Colonic mucosa (tissue), 4 donors: ENCODE results near the gene STAP1. TPM values are rescaled to one million over a fixed set of nuclear protein-coding genes. Genes with fewer than 3 reads are reported as not detected.

ENCODE experiments used
- DNase-seq: peaks from one replicate; pipeline ENCODE4 v3.0.0-alpha.2; 2020
- H3K27ac ChIP-seq: fragments of 200-600 bp; one replicate; pipeline ENCODE4 v1.8.0; 2021
- H3K27me3 ChIP-seq: fragments of 200-600 bp; one replicate; pipeline ENCODE4 v1.8.0; 2021
- H3K36me3 ChIP-seq: fragments of 200-600 bp; one replicate; pipeline ENCODE4 v1.8.0; 2021
- H3K4me1 ChIP-seq: fragments of 200-600 bp; one replicate; pipeline ENCODE4 v1.8.0; 2021; ENCODE audit warnings: mild to moderate bottlenecking
- H3K4me3 ChIP-seq: fragments of 200-600 bp; one replicate; pipeline ENCODE4 v1.8.0; 2021
- H3K9ac ChIP-seq, 2 donors: one replicate each; pipeline ENCODE4 v1.7.0; 2013; ENCODE audit warnings: control low read depth in 2 of 2, low read depth in 2 of 2, low read length in 2 of 2
- H3K9me3 ChIP-seq: fragments of 200-600 bp; one replicate; pipeline ENCODE4 v1.8.0; 2021
- CTCF ChIP-seq: fragments of 200-600 bp; IDR thresholded peaks from one replicate; pipeline ENCODE4 v1.8.0; 2022; ENCODE audit warnings: antibody characterized with exemption, mild to moderate bottlenecking
- intact Hi-C: fragments of 100-400 bp; cut with DNase I; formaldehyde crosslinking; loops from one replicate; pipeline ENCODE4 v1.14.1; 2022
- total RNA-seq, 2 donors: library from RNA; stranded (reverse); fragmentation: NEBNext Ultra II Directional in 1 of 2; extraction: Animal tissue kit (Norgen Biotek cat#: 25700) in 1 of 2; gene quantifications; one replicate each; pipeline ENCODE4 v1.2.1, GENCODE V29; 2021
- donor health status: healthy.
- donor health status: DM: no; HTN: no; CAD: no.
- donor health status: DM: no; HTN: no; CAD: no.

The STAP1 gene
- total RNA-seq, 2 donors from 2014 or later: 0.37 to 0.52 TPM

- no peak overlapping the region for H3K9ac ChIP-seq
- no peak for DNase-seq
- intact Hi-C loops: no loop called here
- H3K4me1 ChIP-seq: no peaks in the 10 kb centered on the region
- H3K4me3 ChIP-seq: no peak overlapping the region
- no peaks in the 10 kb centered on the region for H3K9me3 ChIP-seq
- no peaks in the 10 kb centered on the region for H3K27me3 ChIP-seq
- no peak overlapping the region for H3K27ac ChIP-seq
- TF ChIP-seq CTCF: no peak
- H3K36me3 ChIP-seq: no peaks in the 10 kb centered on the region
Observed at GRCh38 chr4:67556436-67556835, 2.1 kb upstream of the STAP1 start.

DNA sequence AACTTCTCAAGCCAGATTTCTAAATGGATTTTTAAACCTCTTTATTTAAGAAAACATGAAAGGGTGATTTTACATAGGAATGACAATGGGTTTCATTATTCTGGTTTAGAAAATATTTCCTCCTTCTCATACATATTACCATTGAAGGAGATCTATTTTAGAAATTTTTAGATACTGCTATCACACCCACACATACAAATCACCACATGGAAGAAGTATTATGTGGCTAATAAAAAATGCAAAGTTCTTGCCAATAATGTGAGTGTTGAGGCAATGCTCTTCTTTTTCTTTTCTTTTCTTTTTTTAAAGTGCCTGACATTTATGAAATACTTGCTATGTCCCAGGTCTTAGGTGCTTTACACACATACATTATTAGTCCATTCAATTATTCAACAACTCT lies 6.8 kb downstream of the STAP1 start:
- Histone ChIP-seq H3K27me3 (no peaks in the 10 kb centered on the region), H3K9ac (no peak overlapping the region), H3K9me3 (no peaks in the 10 kb centered on the region), H3K4me1 (no peaks in the 10 kb centered on the region), H3K4me3 (no peak overlapping the region), H3K36me3 (no peaks in the 10 kb centered on the region), H3K27ac (no peak overlapping the region)
- no peak for DNase-seq
- no peak for TF ChIP-seq CTCF
- intact Hi-C loops: no loop called here

GRCh38 chr4:67566335-67566734 lies 7.8 kb downstream of the STAP1 start:
- no peak for DNase-seq
- no peaks in the 10 kb centered on the region for H3K9me3 ChIP-seq
- TF ChIP-seq CTCF: no peak
- H3K4me3 ChIP-seq: no peak overlapping the region
- H3K36me3 ChIP-seq: no peaks in the 10 kb centered on the region
- no peaks in the 10 kb centered on the region for H3K4me1 ChIP-seq
- no peaks in the 10 kb centered on the region for H3K27me3 ChIP-seq
- intact Hi-C loops: no loop called here
- no peak overlapping the region for H3K9ac ChIP-seq
- H3K27ac ChIP-seq: no peak overlapping the region

GRCh38 chr4:67568820-67569219 lies 10.3 kb downstream of the STAP1 start:
- DNase-seq: no peak
- H3K9me3 ChIP-seq: no peaks in the 10 kb centered on the region
- intact Hi-C loops: no loop called here
- no peaks in the 10 kb centered on the region for H3K27me3 ChIP-seq
- no peak overlapping the region for H3K9ac ChIP-seq
- no peak for TF ChIP-seq CTCF
- H3K4me3 ChIP-seq: no peak overlapping the region
- no peak overlapping the region for H3K27ac ChIP-seq
- no peaks in the 10 kb centered on the region for H3K4me1 ChIP-seq
- no peaks in the 10 kb centered on the region for H3K36me3 ChIP-seq

DNA sequence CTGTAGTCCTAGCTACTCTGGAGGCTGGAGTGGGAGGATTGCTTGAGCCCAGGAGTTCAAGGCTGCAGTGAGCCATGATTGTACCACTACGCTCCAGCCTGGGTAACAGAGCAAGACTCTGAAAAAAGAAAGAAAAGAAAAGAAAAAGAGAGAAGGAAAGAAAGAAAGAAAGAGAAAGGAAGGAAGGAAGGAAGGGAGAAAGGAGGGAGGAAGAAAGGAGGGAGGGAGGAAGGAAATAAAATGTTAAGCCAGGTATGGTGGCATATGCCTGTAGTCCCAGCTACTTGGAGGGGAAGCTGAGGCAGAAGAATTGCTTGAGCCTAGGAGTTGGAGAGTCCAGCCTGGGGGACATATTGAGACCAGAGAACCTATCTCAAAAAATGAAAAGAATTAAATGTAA lies 12.0 kb downstream of the STAP1 start:
- DNase-seq: no peak
- Histone ChIP-seq H3K27ac (no peak overlapping the region), H3K4me1 (no peaks in the 10 kb centered on the region), H3K4me3 (no peak overlapping the region), H3K27me3 (no peaks in the 10 kb centered on the region), H3K9me3 (no peaks in the 10 kb centered on the region), H3K36me3 (no peaks in the 10 kb centered on the region), H3K9ac (no peak overlapping the region)
- TF ChIP-seq CTCF: no peak
- intact Hi-C loops: no loop called here

DNA sequence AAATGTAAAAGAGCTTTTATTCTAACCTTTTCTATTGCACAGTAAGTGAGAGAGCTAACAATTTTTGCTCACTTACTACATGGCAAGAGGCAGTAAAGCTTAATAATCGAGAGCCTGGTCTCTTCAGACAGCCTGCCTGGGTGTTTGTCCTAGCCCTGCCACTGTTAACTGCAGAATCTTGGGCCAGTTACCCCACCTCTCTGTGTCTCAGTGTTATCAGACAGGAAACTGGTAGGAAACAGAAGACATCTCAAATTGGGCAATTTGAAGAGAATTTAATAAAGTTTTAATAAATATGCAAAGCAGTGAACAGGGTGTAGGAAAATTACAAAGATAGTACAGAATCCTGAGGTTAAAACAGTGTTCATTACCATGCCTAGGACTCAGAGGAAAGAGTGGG lies 13.4 kb downstream of the STAP1 start:
- H3K36me3 ChIP-seq: no peaks in the 10 kb centered on the region
- intact Hi-C loops: no loop called here
- no peaks in the 10 kb centered on the region for H3K27me3 ChIP-seq
- no peak overlapping the region for H3K27ac ChIP-seq
- H3K4me1 ChIP-seq: no peaks in the 10 kb centered on the region
- DNase-seq: no peak
- no peak overlapping the region for H3K4me3 ChIP-seq
- no peaks in the 10 kb centered on the region for H3K9me3 ChIP-seq
- no peak for TF ChIP-seq CTCF
- no peak overlapping the region for H3K9ac ChIP-seq
